Caco-2 (cell line): ENCODE results near the gene NOM1. TPM values are rescaled to one million over a fixed set of nuclear protein-coding genes. Genes with fewer than 3 reads are reported as not detected.
"Not testable (repeated sequence)": the region's sequence is repeated elsewhere in the genome, so short reads cannot be mapped to it uniquely, and the experiment has no call there.

Source experiments
- BruUV-seq: library from RNA; stranded (reverse); fragments of 400-500 nt; replicated peaks from 2 replicates; lab custom pipeline; 2021; lab: Mats Ljungman, UMichigan
- CTCF ChIA-PET: fragments of 300-600 bp; sonication (Branson Sonifier 250); formaldehyde crosslinking; loops from one replicate; lab custom pipeline; 2022; ENCODE audit warnings: antibody characterized with exemption; lab: Charles Lee
- POLR2A ChIA-PET: fragments of 300-600 bp; sonication (Branson Sonifier 250); formaldehyde crosslinking; loops from one replicate; lab custom pipeline; 2022; ENCODE audit warnings: antibody characterized with exemption; lab: Charles Lee
- DNase-seq, 2 experiments: peaks; one replicate each; pipeline versions ENCODE4 v3.0.0 to v3.0.0-alpha.2; 2020 to 2022
- H3K27me3 ChIP-seq: replicated peaks from 2 replicates; pipeline ENCODE4 v1.6.0; 2011; ENCODE audit warnings: low read length; ENCODE audit not compliant: control insufficient read depth, insufficient read depth
- H3K36me3 ChIP-seq: 2 replicates; pipeline ENCODE4 v1.5.1; 2011; ENCODE audit warnings: low read length; ENCODE audit not compliant: control insufficient read depth, insufficient read depth
- H3K4me1 ChIP-seq: fragments of 250-450 bp; sonication (Bioruptor Pico); 2 replicates; pipeline ENCODE4 v1.5.1; 2020; ENCODE audit warnings: mild to moderate bottlenecking
- H3K4me3 ChIP-seq: 2 replicates; pipeline ENCODE4 v1.5.1; 2011; ENCODE audit warnings: low read depth, mild to moderate bottlenecking, control low read depth, low read length
- H3K9me3 ChIP-seq: fragments of 250-450 bp; sonication (Bioruptor Pico); 2 replicates; pipeline ENCODE4 v1.5.1; 2020; ENCODE audit warnings: mild to moderate bottlenecking, moderate library complexity
- H3K27ac Mint-ChIP-seq: one replicate; pipeline ENCODE4 v1.8.0; 2022; ENCODE audit warnings: mixed read lengths; ENCODE audit not compliant: unreplicated experiment
- H3K27me3 Mint-ChIP-seq: one replicate; pipeline ENCODE4 v1.8.0; 2022; ENCODE audit warnings: mixed read lengths; ENCODE audit not compliant: insufficient read depth, unreplicated experiment
- H3K36me3 Mint-ChIP-seq: one replicate; pipeline ENCODE4 v1.8.0; 2022; ENCODE audit warnings: mild to moderate bottlenecking, mixed read lengths; ENCODE audit not compliant: insufficient read depth, unreplicated experiment
- H3K4me1 Mint-ChIP-seq: one replicate; pipeline ENCODE4 v1.8.0; 2022; ENCODE audit warnings: low read depth, mixed read lengths; ENCODE audit not compliant: unreplicated experiment
- H3K4me3 Mint-ChIP-seq: one replicate; pipeline ENCODE4 v1.8.0; 2022; ENCODE audit warnings: mild to moderate bottlenecking, moderate library complexity, mixed read lengths; ENCODE audit not compliant: unreplicated experiment
- H3K9me3 Mint-ChIP-seq: one replicate; pipeline ENCODE4 v1.8.0; 2022; ENCODE audit warnings: mixed read lengths; ENCODE audit not compliant: unreplicated experiment
- CTCF ChIP-seq, 2 experiments: fragments of 200-600 bp in 1 of 2; IDR thresholded peaks; 1 replicate in 1 of 2; 2 replicates in 1 of 2; pipeline versions ENCODE4 v1.5.1 to v1.8.0; 2011 to 2022; ENCODE audit warnings: antibody characterized with exemption in 1 of 2, control low read depth in 1 of 2, inconsistent platforms in 1 of 2, low read depth in 1 of 2, low read length in 1 of 2, mild to moderate bottlenecking in 1 of 2, moderate library complexity in 1 of 2; ENCODE audit not compliant: insufficient read depth in 1 of 2, severe bottlenecking in 1 of 2, unreplicated experiment in 1 of 2
- intact Hi-C: fragments of 100-400 bp; cut with micrococcal nuclease; formaldehyde crosslinking; loops from one replicate; pipeline ENCODE4 v1.10.0; 2022; ENCODE audit not compliant: unreplicated experiment
- total RNA-seq: library from RNA; stranded (reverse); gene quantifications from 2 replicates; pipeline ENCODE4 v1.2.3, GENCODE V29; 2022

NOM1 gene
- total RNA-seq, 1 experiment from 2014 or later: 37.7 TPM

DNA sequence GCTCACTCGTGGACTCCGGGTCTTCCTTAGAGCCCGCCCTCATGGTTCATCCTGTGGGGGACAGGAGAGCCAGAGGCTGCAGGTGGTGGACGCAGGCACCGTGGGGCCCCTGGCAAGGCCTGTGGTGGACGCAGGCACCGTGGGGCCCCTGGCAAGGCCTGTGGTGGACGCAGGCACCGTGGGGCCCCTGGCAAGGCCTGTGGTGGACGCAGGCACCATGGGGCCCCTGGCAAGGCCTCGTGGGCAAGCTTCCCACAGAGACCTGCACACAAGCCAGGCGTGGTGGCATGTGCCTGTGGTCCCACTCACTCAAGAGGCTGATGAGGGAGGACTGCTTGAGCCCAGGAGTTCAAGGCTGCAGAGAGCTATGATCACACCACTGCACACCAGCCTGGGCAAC, 23.7 kb upstream of the NOM1 start:
- H3K9me3 Mint-ChIP-seq, H3K9me3 ChIP-seq, CTCF ChIA-PET, H3K4me3 ChIP-seq, intact Hi-C loops, H3K36me3 Mint-ChIP-seq, H3K4me1 Mint-ChIP-seq, H3K27me3 ChIP-seq, H3K4me3 Mint-ChIP-seq, POLR2A ChIA-PET, DNase-seq, H3K4me1 ChIP-seq, BruUV-seq, H3K36me3 ChIP-seq, H3K27me3 Mint-ChIP-seq, H3K27ac Mint-ChIP-seq: not testable (repeated sequence)

DNA sequence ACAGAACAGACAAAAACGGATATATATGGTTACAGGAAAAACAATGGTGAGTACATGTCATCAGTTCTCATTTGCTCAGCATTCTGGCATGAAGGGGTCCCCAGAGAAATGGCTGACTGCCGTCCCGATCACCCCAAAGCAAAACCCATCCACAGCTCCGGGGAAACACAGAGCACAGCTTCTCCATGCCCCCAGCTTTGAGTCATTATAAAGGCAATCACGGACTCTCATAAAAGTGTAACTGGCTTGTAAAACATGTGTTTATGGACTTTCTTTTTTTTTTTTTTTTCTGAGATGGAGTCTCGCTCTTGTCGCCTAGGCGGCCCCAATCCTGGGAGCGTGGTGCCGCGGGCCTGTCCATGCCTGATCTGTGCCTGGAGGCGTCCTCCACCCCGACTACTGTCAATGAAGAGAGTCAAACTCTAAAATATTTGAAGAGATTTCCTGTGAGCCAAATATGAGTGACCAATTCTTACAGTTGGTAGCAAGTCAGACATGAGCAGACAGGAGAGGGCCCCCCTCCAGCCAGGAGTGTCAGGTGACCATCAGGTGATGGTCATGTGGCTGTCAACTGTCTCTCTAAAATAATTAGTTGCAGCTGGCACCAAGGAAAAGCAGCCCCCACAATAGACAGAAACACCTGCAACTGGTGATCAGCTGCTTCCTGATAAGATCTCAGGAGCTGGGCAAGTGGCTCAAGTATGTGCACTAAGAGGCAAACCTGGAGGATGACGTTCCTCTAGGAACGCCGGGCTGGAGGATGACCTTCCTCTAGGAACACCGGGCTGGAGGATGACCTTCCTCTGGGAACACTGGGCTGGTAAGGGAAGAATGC, 21.7 kb upstream of the NOM1 start:
- intact Hi-C loops: no loop called here
- no peak for TF ChIP-seq CTCF (IDR thresholded peaks at IDR 0.05; ENCODE audit: insufficient read depth in 1 of 2, low read depth in 1 of 2, low read length in 1 of 2, severe bottlenecking in 1 of 2, unreplicated experiment in 1 of 2)
- no peaks in the 10 kb centered on the region for H3K27me3 Mint-ChIP-seq
- H3K4me1 Mint-ChIP-seq: no peaks in the 10 kb centered on the region
- Histone ChIP-seq H3K27me3 (no peaks in the 10 kb centered on the region), H3K4me1 (no peaks in the 10 kb centered on the region), H3K4me3 (no peak overlapping the region), H3K36me3 (no peaks in the 10 kb centered on the region), H3K9me3 (no peaks in the 10 kb centered on the region)
- DNase-seq: no peak
- no TSS peak for BruUV-seq
- POLR2A ChIA-PET: interaction anchor here (0.7 kb wide), 1 partner anchor 24 kb away, joined by 3 read pairs; no protein-coding TSS in a partner anchor
- H3K4me3 Mint-ChIP-seq: no peak overlapping the region
- H3K36me3 Mint-ChIP-seq: no peaks in the 10 kb centered on the region
- no peaks in the 10 kb centered on the region for H3K9me3 Mint-ChIP-seq
- H3K27ac Mint-ChIP-seq: no peak overlapping the region
- CTCF ChIA-PET: no interaction called here

DNA sequence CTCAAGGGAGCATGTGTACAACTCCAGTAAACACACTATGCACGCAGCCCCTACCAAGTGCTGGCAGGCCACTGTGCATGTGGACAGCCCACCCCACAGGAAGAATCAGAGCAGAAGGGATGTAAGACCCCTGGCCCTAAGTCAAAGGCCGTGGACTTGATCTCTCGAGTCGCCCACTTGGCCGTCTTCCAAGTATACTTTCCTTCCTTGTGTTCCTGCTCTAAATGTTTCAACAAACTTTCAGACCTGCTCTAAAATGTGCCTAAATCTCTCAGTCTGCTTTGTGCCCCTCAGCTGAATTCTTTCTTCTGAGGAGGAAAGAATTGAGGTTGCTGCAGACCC, 21.1 kb upstream of the NOM1 start:
- Mint-ChIP-seq H3K4me1 (no peaks in the 10 kb centered on the region), H3K36me3 (no peaks in the 10 kb centered on the region)
- BruUV-seq: no TSS peak

More for the DNA sequence above, 21.1 kb upstream of the NOM1 start:
- Histone ChIP-seq H3K27me3 (no peaks in the 10 kb centered on the region), H3K9me3 (no peaks in the 10 kb centered on the region), H3K4me1 (no peaks in the 10 kb centered on the region), H3K4me3 (no peak overlapping the region), H3K36me3 (no peaks in the 10 kb centered on the region)
- H3K27me3 Mint-ChIP-seq: no peaks in the 10 kb centered on the region
- H3K9me3 Mint-ChIP-seq: no peaks in the 10 kb centered on the region
- TF ChIP-seq CTCF (IDR thresholded peaks at IDR 0.05; ENCODE audit: insufficient read depth in 1 of 2, low read depth in 1 of 2, low read length in 1 of 2, severe bottlenecking in 1 of 2, unreplicated experiment in 1 of 2): no peak
- ChIA-PET POLR2A (no interaction called here), CTCF (no interaction called here)
- DNase-seq: no peak
- intact Hi-C loops: no loop called here
- H3K4me3 Mint-ChIP-seq: no peak overlapping the region
- no peak overlapping the region for H3K27ac Mint-ChIP-seq
